Suprapubic skin (tissue), 4 donors: ENCODE results near the gene CD1E. TPM values are rescaled to one million over a fixed set of nuclear protein-coding genes. Genes with fewer than 3 reads are reported as not detected.

Source experiments
- DNase-seq, 2 donors: peaks; one replicate each; pipeline ENCODE4 v3.0.0-alpha.2; 2019; ENCODE audit warnings: low spot score in 2 of 2
- H3K27ac ChIP-seq: fragments of 200-600 bp; sonication (generic); one replicate; pipeline ENCODE4 v1.5.1; 2019
- H3K27me3 ChIP-seq: fragments of 200-600 bp; sonication (generic); one replicate; pipeline ENCODE4 v1.5.1; 2019
- H3K36me3 ChIP-seq: fragments of 200-600 bp; sonication (generic); one replicate; pipeline ENCODE4 v1.5.1; 2019
- H3K4me1 ChIP-seq: fragments of 200-600 bp; sonication (generic); one replicate; pipeline ENCODE4 v1.5.1; 2019
- H3K4me3 ChIP-seq: fragments of 200-600 bp; sonication (generic); one replicate; pipeline ENCODE4 v1.5.1; 2019; ENCODE audit warnings: mild to moderate bottlenecking
- H3K9me3 ChIP-seq: fragments of 200-600 bp; sonication (generic); one replicate; pipeline ENCODE4 v1.5.1; 2019
- CTCF ChIP-seq, 2 donors: fragments of 200-600 bp in 1 of 2; fragments of 450-650 bp in 1 of 2; sonication (generic) in 1 of 2; IDR thresholded peaks; one replicate each; pipeline ENCODE4 v1.5.1; 2016 to 2019; ENCODE audit warnings: antibody characterized with exemption in 2 of 2, mild to moderate bottlenecking in 1 of 2, moderate library complexity in 1 of 2
- EP300 ChIP-seq: sonication (generic); formaldehyde crosslinking; IDR thresholded peaks from one replicate; pipeline ENCODE4 v1.6.1; 2017; ENCODE audit warnings: antibody characterized with exemption
- POLR2A ChIP-seq, 2 donors: fragments of 450-650 bp; IDR thresholded peaks; one replicate each; pipeline ENCODE4 v1.6.1; 2017; ENCODE audit warnings: antibody characterized with exemption in 2 of 2, mild to moderate bottlenecking in 2 of 2, moderate library complexity in 2 of 2
- POLR2AphosphoS5 ChIP-seq, 3 donors: sonication (generic); formaldehyde crosslinking; IDR thresholded peaks; one replicate each; pipeline ENCODE4 v1.6.1; 2017; ENCODE audit warnings: antibody characterized with exemption in 3 of 3
- WGBS: methylation state at CpG from one replicate; pipeline ENCODE4 v1.1.5; 2018; 5-methylcytosine and 5-hydroxymethylcytosine counted together
- total RNA-seq, 4 donors: library from RNA; depleted of rRNA; stranded (reverse); fragments of >200 nt; gene quantifications; one replicate each; pipeline ENCODE4 v1.1.0, GENCODE V29; 2016

Gene CD1E
- total RNA-seq, 4 donors from 2014 or later, result 4.9 to 10.5 (median 9.4) TPM

DNA sequence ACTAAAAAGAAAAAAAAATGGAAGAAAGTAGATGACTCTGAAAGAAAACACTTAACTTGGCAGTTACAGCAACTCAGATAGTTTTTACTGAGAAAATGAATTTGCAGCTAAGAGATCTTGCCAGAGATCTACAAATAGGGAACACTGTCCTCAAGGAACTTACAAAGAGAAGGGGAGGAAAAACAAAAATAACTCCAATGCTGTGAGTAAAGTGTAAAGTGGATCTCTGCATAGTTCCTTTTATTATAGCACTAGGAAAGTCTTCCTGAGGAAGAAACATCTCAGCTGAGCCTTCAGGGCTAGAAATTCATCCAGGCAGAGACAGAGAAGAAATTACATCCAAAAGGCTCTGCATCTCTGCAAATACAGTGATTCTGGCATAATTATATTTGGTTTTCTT lies 26.2 kb upstream of the CD1E start:
- Histone ChIP-seq H3K27ac (no peak overlapping the region), H3K27me3 (no peaks in the 10 kb centered on the region), H3K9me3 (peaks cover 4% of the 10 kb centered on the region), H3K4me1 (no peaks in the 10 kb centered on the region), H3K36me3 (no peaks in the 10 kb centered on the region), H3K4me3 (no peak overlapping the region)
- no peak for DNase-seq
- TF ChIP-seq CTCF (IDR thresholded peaks at IDR 0.05) (no peak), POLR2AphosphoS5 (IDR thresholded peaks at IDR 0.05) (no peak), POLR2A (IDR thresholded peaks at IDR 0.05) (no peak), EP300 (no peak)

DNA sequence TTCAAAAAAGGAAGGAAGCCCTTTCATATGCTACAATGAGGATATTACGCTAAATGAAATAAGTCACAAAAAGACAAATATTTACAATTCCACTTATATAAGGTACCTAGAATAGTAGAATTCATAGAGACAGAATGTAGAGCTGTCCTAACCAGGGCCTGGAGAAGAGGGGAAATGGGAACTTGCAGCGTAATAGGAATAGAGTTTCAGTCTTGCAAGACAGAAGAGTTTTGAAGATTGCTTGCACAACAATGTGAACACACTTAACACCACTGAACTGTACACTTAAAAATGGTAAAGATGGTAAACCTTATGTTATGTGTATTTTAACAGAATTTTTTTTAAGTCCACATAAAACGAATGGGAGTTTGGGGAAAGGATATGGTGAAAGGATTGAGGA lies 25.3 kb upstream of the CD1E start:
- TF ChIP-seq CTCF (IDR thresholded peaks at IDR 0.05) (no peak), POLR2A (IDR thresholded peaks at IDR 0.05) (no peak), POLR2AphosphoS5 (IDR thresholded peaks at IDR 0.05) (no peak)
- no peak overlapping the region for H3K4me3 ChIP-seq
- no peaks in the 10 kb centered on the region for H3K4me1 ChIP-seq
- peaks cover 2% of the 10 kb centered on the region for H3K9me3 ChIP-seq
- DNase-seq, result no peak
- no peaks in the 10 kb centered on the region for H3K36me3 ChIP-seq
- no peaks in the 10 kb centered on the region for H3K27me3 ChIP-seq
- H3K27ac ChIP-seq, result no peak overlapping the region
- WGBS, result 85% methylated on average over 3 of the region's 3 CpGs

DNA sequence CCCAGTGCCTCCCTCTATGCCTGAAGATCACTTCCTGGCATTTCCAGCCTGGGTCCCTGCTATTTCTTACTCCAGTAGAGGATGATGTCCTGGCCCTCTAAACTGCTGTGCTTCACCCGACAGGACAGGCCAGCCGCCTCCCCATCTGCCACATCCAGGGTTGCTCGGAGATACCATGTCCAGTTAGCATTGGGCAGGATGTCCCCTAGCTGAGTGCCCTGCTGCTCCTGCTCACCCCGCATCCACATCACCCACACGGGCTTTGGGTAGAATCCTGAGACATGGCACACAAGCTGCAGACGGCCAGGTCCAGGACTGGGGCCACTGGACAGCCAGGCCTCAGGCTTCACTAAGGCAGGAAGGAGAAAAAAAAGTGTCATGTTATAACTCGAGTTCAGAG lies 24.4 kb upstream of the CD1E start:
- Histone ChIP-seq H3K4me3 (no peak overlapping the region), H3K27me3 (no peaks in the 10 kb centered on the region), H3K9me3 (no peaks in the 10 kb centered on the region), H3K27ac (no peak overlapping the region), H3K4me1 (no peaks in the 10 kb centered on the region), H3K36me3 (no peaks in the 10 kb centered on the region)
- WGBS, result 91% methylated on average over 4 of the region's 7 CpGs
- TF ChIP-seq POLR2AphosphoS5 (IDR thresholded peaks at IDR 0.05) (no peak), EP300 (no peak), POLR2A (IDR thresholded peaks at IDR 0.05) (no peak), CTCF (IDR thresholded peaks at IDR 0.05) (no peak)
- no peak for DNase-seq

DNA sequence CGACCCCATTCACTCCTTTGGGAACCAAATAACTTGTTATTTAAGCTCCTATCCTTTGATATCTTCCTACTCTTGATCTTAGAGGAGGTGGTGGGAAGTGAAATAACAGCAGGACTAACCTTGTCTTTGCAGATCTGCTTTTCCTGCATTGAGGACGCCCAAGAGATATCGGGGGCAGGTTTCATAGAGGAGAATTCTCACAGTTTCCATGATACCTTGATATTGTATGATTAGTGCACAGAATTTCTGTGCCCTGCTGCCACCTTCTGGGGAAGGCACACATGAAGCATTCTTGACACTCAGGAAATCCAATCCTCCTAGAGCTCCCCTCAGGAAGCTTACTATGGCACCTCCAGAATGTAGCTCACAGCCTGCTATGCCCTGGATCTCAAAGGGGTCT lies 24.0 kb upstream of the CD1E start:
- 90% methylated on average over 3 of the region's 3 CpGs for WGBS
- DNase-seq, result no peak
- Histone ChIP-seq H3K4me3 (no peak overlapping the region), H3K27me3 (no peaks in the 10 kb centered on the region), H3K36me3 (no peaks in the 10 kb centered on the region), H3K27ac (no peak overlapping the region), H3K4me1 (no peaks in the 10 kb centered on the region), H3K9me3 (no peaks in the 10 kb centered on the region)
- TF ChIP-seq POLR2AphosphoS5 (IDR thresholded peaks at IDR 0.05) (no peak), POLR2A (IDR thresholded peaks at IDR 0.05) (no peak), CTCF (IDR thresholded peaks at IDR 0.05) (no peak), EP300 (no peak)

- TF ChIP-seq POLR2AphosphoS5 (IDR thresholded peaks at IDR 0.05), result no peak
- TF ChIP-seq CTCF (IDR thresholded peaks at IDR 0.05), result no peak
- no peak for TF ChIP-seq EP300
- 82% methylated on average over 11 of the region's 11 CpGs for WGBS
These were observed 23.1 kb upstream of the CD1E start for GRCh38 chr1:158330391-158331105.

More at GRCh38 chr1:158330391-158331105, 23.1 kb upstream of the CD1E start:
- no peak overlapping the region for H3K4me3 ChIP-seq
- no peak for DNase-seq
- H3K36me3 ChIP-seq, result no peaks in the 10 kb centered on the region
- no peaks in the 10 kb centered on the region for H3K9me3 ChIP-seq
- no peaks in the 10 kb centered on the region for H3K27me3 ChIP-seq
- no peak overlapping the region for H3K27ac ChIP-seq
- no peaks in the 10 kb centered on the region for H3K4me1 ChIP-seq
